ENCODE results near the gene CHID1. TPM values are rescaled to one million over a fixed set of nuclear protein-coding genes. Genes with fewer than 3 reads are reported as not detected.

The CHID1 gene
- total RNA-seq, 2 donors from 2014 or later = 46.4 to 113 TPM

DNA sequence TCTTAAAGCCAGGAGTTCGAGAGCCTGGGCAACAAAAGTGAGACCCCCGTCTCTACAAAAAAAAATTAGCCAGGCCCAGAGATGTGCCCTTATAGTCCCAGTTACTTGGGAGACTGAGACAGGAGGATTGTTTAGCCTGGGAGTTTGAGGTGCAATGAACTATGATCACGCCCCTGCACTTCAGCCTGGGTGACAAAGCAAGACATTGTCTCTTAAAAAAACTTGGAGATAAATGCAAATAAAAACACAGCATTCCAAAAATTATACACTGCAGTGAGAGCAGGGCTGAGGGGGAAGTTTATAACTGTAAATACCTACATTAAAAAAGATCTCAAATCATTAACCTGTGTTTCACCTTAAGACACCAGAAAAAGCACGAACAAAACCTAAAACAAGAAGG, 37.1 kb upstream of the CHID1 start:
- Histone ChIP-seq H3K4me3 (no peak overlapping the region), H3K4me1 (peaks cover 3% of the 10 kb centered on the region), H3K36me3 (no peaks in the 10 kb centered on the region), H3K27ac (no peak overlapping the region), H3K9ac (ENCODE audit: low read depth in 2 of 2, low read length in 2 of 2) (no peak overlapping the region), H3K9me3 (no peaks in the 10 kb centered on the region), H3K27me3 (no peaks in the 10 kb centered on the region)
- TF ChIP-seq, protein P1, sequence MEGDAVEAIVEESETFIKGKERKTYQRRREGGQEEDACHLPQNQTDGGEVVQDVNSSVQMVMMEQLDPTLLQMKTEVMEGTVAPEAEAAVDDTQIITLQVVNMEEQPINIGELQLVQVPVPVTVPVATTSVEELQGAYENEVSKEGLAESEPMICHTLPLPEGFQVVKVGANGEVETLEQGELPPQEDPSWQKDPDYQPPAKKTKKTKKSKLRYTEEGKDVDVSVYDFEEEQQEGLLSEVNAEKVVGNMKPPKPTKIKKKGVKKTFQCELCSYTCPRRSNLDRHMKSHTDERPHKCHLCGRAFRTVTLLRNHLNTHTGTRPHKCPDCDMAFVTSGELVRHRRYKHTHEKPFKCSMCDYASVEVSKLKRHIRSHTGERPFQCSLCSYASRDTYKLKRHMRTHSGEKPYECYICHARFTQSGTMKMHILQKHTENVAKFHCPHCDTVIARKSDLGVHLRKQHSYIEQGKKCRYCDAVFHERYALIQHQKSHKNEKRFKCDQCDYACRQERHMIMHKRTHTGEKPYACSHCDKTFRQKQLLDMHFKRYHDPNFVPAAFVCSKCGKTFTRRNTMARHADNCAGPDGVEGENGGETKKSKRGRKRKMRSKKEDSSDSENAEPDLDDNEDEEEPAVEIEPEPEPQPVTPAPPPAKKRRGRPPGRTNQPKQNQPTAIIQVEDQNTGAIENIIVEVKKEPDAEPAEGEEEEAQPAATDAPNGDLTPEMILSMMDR (IDR thresholded peaks at IDR 0.05) = no peak
- DNase-seq = no peak
- intact Hi-C loops (cut with DNase I) = no loop called here

DNA sequence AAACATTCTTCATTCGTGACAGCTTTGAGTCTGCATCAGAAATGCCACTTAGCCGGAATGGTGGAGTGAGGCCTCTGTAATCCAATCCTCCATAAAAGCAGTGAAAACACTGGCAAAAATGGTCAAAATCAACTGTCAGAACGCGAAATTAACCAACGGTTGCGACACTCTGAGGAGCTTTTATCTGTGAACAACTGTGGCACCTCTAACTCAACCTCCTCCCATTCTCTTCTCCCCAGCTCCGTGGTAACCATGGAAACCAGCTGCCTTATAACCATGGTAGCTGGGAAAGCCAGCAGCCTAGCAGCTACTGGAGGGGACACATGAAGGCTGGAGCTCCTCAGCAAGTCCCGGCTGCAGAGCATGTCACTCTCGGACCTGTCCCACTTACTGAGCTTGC, 35.4 kb upstream of the CHID1 start:
- Histone ChIP-seq H3K9me3 (no peaks in the 10 kb centered on the region), H3K9ac (ENCODE audit: low read depth in 2 of 2, low read length in 2 of 2) (no peak overlapping the region), H3K27me3 (no peaks in the 10 kb centered on the region), H3K4me1 (no peaks in the 10 kb centered on the region), H3K4me3 (no peak overlapping the region), H3K27ac (no peak overlapping the region), H3K36me3 (no peaks in the 10 kb centered on the region)
- TF ChIP-seq, protein P1 (IDR thresholded peaks at IDR 0.05) = no peak
- intact Hi-C loops (cut with DNase I) = no loop called here
- no peak for DNase-seq

DNA sequence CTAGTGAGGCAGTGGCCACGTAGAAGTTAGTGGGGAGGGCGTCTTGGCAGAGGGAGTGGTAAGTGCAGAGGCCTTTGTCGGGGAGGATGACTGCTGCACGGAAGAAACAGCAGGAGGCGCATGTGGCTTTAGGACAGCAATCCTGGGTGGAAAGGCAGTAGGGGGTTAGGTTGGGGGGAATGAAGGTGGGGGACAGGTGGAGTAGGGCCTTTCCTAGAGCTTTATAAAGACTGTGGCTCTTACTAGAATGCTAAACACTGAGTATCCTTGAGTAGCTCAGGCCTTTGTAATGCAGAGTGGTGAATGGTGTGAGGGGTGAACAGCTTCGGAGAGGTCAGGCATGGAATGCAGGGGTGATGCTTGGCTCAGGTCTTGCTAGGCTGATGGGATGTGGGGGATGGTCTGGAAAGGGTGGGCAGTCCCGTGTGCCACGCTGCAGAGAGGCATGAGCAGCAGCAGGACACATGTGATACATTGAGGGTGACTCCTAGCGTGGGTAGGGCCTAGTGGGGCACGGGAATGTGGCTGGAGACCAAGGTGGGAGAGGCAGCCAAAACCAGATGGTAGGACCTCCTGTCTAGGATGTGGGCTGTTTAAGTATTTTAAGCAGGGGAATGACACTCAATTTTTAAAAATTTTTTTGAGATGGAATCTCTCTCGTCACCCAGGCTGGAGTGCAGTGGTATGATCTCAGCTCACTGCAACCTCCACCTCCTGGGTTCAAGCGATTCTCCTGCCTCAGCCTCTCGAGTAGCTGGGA, 34.3 kb upstream of the CHID1 start:
- intact Hi-C loops (cut with DNase I) = no loop called here
- TF ChIP-seq, protein P1 (IDR thresholded peaks at IDR 0.05) = no peak
- no peak for DNase-seq
- H3K4me3 ChIP-seq = no peak overlapping the region
- no peaks in the 10 kb centered on the region for H3K9me3 ChIP-seq
- peak overlapping the region in 1 of 2 donors; percentile 1 for H3K9ac ChIP-seq (ENCODE audit: low read depth in 2 of 2, low read length in 2 of 2)
- no peaks in the 10 kb centered on the region for H3K27me3 ChIP-seq
- H3K4me1 ChIP-seq = no peaks in the 10 kb centered on the region
- no peaks in the 10 kb centered on the region for H3K36me3 ChIP-seq
- no peak overlapping the region for H3K27ac ChIP-seq

DNA sequence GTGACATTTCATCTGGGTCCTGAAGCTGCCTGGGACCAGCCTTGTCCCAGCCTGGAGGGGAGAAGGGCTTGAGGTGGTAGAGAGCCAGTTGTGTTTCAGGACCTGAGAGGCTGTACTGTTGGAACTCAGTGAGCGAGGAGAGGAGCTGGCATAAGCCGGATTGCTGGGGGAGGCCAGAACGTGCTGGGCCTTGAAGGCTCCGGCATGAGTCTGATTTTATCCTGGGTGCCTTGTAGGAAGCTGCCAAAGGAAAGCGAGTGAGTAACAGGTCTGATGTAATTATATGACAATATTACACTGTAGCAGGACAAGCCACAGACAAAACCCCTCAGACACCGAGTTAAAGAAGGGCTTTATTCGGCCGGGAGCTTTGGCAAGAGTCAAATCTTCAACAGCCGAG, 32.2 kb upstream of the CHID1 start:
- Histone ChIP-seq H3K9ac (ENCODE audit: low read depth in 2 of 2, low read length in 2 of 2) (no peak overlapping the region), H3K4me3 (no peak overlapping the region), H3K27ac (no peak overlapping the region), H3K27me3 (no peaks in the 10 kb centered on the region), H3K4me1 (no peaks in the 10 kb centered on the region), H3K36me3 (no peaks in the 10 kb centered on the region), H3K9me3 (no peaks in the 10 kb centered on the region)
- no peak for DNase-seq
- TF ChIP-seq, protein P1 (IDR thresholded peaks at IDR 0.05) = no peak
- intact Hi-C loops (cut with DNase I) = no loop called here

DNA sequence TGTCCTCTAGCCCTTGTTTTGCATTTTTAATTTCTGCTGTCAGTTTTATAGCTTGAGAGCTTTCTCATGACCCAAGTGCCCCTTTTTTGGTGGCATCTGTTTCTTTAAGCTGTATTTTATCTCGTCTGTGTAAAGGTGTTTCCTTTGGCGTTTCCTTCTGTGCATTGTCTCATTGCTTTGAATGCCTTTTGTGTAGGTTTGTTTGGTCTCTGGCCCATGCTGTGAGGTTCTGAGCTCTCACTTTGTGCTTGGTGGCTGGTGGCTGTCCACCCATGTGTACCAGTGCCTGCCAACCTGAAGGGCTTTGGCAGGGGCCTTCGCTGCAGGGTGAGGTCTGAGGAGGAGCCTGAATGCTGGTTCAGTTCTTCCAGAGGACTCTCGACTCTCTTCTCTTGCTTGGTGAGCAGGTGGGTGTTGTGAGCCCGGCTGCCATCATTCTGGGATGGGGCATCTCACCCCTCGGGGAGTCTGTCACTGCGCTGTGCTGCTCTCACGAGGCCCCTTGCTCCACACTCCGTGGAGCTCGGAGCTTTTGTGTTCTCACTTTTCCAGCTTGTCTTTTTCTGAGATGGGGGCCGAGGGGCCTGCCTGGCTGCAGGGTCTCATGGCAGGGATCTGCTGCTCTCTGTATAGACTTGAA, 30.0 kb upstream of the CHID1 start:
- Histone ChIP-seq H3K27me3 (no peaks in the 10 kb centered on the region), H3K4me3 (no peak overlapping the region), H3K36me3 (no peaks in the 10 kb centered on the region), H3K9me3 (no peaks in the 10 kb centered on the region), H3K27ac (no peak overlapping the region), H3K4me1 (no peaks in the 10 kb centered on the region), H3K9ac (ENCODE audit: low read depth in 2 of 2, low read length in 2 of 2) (no peak overlapping the region)
- TF ChIP-seq, protein P1 (IDR thresholded peaks at IDR 0.05) = no peak
- DNase-seq = no peak
- intact Hi-C loops (cut with DNase I) = no loop called here

Measured in colonic mucosa (tissue), 4 donors.